HTERT RPE-1 (cell line): ENCODE data around the gene FOXS1.

Experiments
- in situ Hi-C: fragments of 300-500 bp; cut with MboI; formaldehyde crosslinking; loops from 4 replicates; pipeline ENCODE4 v1.14.3; 2020; ENCODE audit warnings: low sequenced_read_pairs

Gene FOXS1

DNA sequence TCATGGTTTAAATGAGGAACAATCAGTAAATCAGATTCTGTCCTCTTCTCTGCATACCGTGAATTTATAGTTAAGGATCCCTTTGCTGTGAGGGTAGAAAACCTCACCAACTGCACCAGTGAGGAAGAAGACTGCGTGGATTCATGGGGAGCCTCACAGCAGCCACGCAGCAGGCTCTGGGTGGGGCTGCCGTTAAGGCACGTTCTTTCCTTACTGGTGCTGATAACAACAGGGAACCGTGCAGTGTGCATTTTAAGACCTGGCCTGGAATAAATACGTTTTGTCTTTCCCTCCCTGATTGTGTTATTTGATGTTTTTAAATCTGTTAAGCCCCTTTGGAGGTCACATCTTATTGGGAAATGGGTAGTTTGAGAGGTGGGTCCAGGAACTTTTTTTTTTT lies 43.9 kb downstream of the FOXS1 start:
- in situ Hi-C loops: no loop called here

- in situ Hi-C loops: no loop called here
Measured at GRCh38 chr20:31797364-31797763, 48.0 kb downstream of the FOXS1 start.
